HepG2 (cell line): Measurements from ENCODE around the gene IQCN. TPM values are rescaled to one million over a fixed set of nuclear protein-coding genes. Genes with fewer than 3 reads are reported as not detected.

Experiments used
- microRNA-seq: library from miRNA; unstranded; fragments of <30 nt; microRNA quantifications from one replicate; pipeline ENCODE4, GENCODE V29; 2020
- polyA plus RNA-seq, 8 experiments: library from polyadenylated mRNA; depleted of rRNA in 3 of 8; stranded (reverse) in 7 of 8; unstranded in 1 of 8; fragments of >200 nt; fragmentation: Illumina TruSeq in 4 of 8; extraction: Trizol in 4 of 8; gene quantifications; 2 replicates each; pipeline versions ENCODE4 v1.2.1 to v1.2.3, GENCODE V29; 2011 to 2016; ENCODE audit warnings: low read depth in 4 of 8, missing spikeins in 1 of 8, mixed read lengths in 1 of 8; ENCODE audit not compliant: insufficient read depth in 1 of 8
- small RNA-seq, 3 experiments: library from RNA; depleted of rRNA; stranded (forward); fragments of <200 nt; gene quantifications; one replicate each; pipeline ENCODE3, GENCODE V24; 2012; ENCODE audit warnings: low read depth in 2 of 3, low replicate concordance in 1 of 3; ENCODE audit not compliant: insufficient read length in 3 of 3, insufficient read depth in 2 of 3
- total RNA-seq, 5 experiments: library from RNA; depleted of rRNA; stranded (reverse); fragments of >200 nt; fragmentation: Illumina TruSeq; extraction: Trizol; gene quantifications; 2 replicates each; pipeline ENCODE4 v1.2.3, GENCODE V29; 2016; ENCODE audit warnings: low read depth in 1 of 5

Gene IQCN
- total and polyA plus RNA-seq, 2 of the 13 experiments (the other 11 are each of a cell fraction or from before 2014, with no cell fraction given) = 0.04 to 0.18 TPM

Small RNA genes lying within 50 kb of the gene (microRNA-seq; reads per million reads assigned to microRNA genes)
- 3.1 reads per million, percentile 20 among the genes with 10 or more reads in this experiment for gene MIR3188

Small RNA genes lying within 50 kb of the gene (small RNA-seq; reads per million reads assigned to genes)
- 0 reads per million in 3 experiments for gene MIR3188
- gene RPL39P38 = 0 reads per million in 3 experiments

Other genes starting within 250 kb of the IQCN start
- 0.04 TPM in 1 of 2 replicates, not detected in the other for gene IL12RB1, start 187.5 kb downstream of the IQCN start, total RNA-seq (2016; rRNA removed; fragmentation: Illumina TruSeq; extraction: Trizol)
- gene IL12RB1, start 187.5 kb downstream of the IQCN start, polyA plus RNA-seq (2011; rRNA removed) = 0.03 and 0.13 TPM in 2 replicates
- 4.1 and 4.5 TPM in 2 replicates for gene MAST3, start 176.7 kb downstream of the IQCN start, total RNA-seq (2016; rRNA removed; fragmentation: Illumina TruSeq; extraction: Trizol)
- gene MAST3, start 176.7 kb downstream of the IQCN start, polyA plus RNA-seq (2011; rRNA removed) = 4.6 and 6.0 TPM in 2 replicates
- 15.8 and 25.3 TPM in 2 replicates for gene PIK3R2, start 121.3 kb downstream of the IQCN start, total RNA-seq (2016; rRNA removed; fragmentation: Illumina TruSeq; extraction: Trizol)
- 18.6 and 27.2 TPM in 2 replicates for gene PIK3R2, start 121.3 kb downstream of the IQCN start, polyA plus RNA-seq (2011; rRNA removed)
- gene IFI30, start 100.6 kb downstream of the IQCN start, total RNA-seq (2016; rRNA removed; fragmentation: Illumina TruSeq; extraction: Trizol) = 41.2 and 79.4 TPM in 2 replicates
- 24.7 and 25.0 TPM in 2 replicates for gene IFI30, start 100.6 kb downstream of the IQCN start, polyA plus RNA-seq (2011; rRNA removed)
- 13.0 and 16.7 TPM in 2 replicates for gene MPV17L2, start 81.2 kb downstream of the IQCN start, total RNA-seq (2016; rRNA removed; fragmentation: Illumina TruSeq; extraction: Trizol)
- 12.4 and 13.6 TPM in 2 replicates for gene MPV17L2, start 81.2 kb downstream of the IQCN start, polyA plus RNA-seq (2011; rRNA removed)
- gene RAB3A, start 70.4 kb downstream of the IQCN start, total RNA-seq (2016; rRNA removed; fragmentation: Illumina TruSeq; extraction: Trizol) = 0.53 and 0.58 TPM in 2 replicates
- 0.95 and 0.98 TPM in 2 replicates for gene RAB3A, start 70.4 kb downstream of the IQCN start, polyA plus RNA-seq (2011; rRNA removed)
- 0.90 and 1.4 TPM in 2 replicates for gene PDE4C, start 48.0 kb downstream of the IQCN start, total RNA-seq (2016; rRNA removed; fragmentation: Illumina TruSeq; extraction: Trizol)
- 14.0 and 17.9 TPM in 2 replicates for gene PDE4C, start 48.0 kb downstream of the IQCN start, polyA plus RNA-seq (2011; rRNA removed)
- 31.8 and 41.2 TPM in 2 replicates for gene JUND, start 7.2 kb upstream of the IQCN start, total RNA-seq (2016; rRNA removed; fragmentation: Illumina TruSeq; extraction: Trizol)
- 59.8 and 124 TPM in 2 replicates for gene JUND, start 7.2 kb upstream of the IQCN start, polyA plus RNA-seq (2011; rRNA removed)
- gene LSM4, start 48.6 kb upstream of the IQCN start, total RNA-seq (2016; rRNA removed; fragmentation: Illumina TruSeq; extraction: Trizol) = 166 and 188 TPM in 2 replicates
- 65.8 and 66.8 TPM in 2 replicates for gene LSM4, start 48.6 kb upstream of the IQCN start, polyA plus RNA-seq (2011; rRNA removed)
- gene PGPEP1, start 66.1 kb upstream of the IQCN start, total RNA-seq (2016; rRNA removed; fragmentation: Illumina TruSeq; extraction: Trizol) = 56.6 and 57.7 TPM in 2 replicates
- 53.1 and 64.3 TPM in 2 replicates for gene PGPEP1, start 66.1 kb upstream of the IQCN start, polyA plus RNA-seq (2011; rRNA removed)
- gene GDF15, start 111.7 kb upstream of the IQCN start, total RNA-seq (2016; rRNA removed; fragmentation: Illumina TruSeq; extraction: Trizol) = 43.0 and 146 TPM in 2 replicates
- 422 and 537 TPM in 2 replicates for gene GDF15, start 111.7 kb upstream of the IQCN start, polyA plus RNA-seq (2011; rRNA removed)
- 0.13 TPM in 1 of 2 replicates, not detected in the other for gene LRRC25, start 123.2 kb upstream of the IQCN start, total RNA-seq (2016; rRNA removed; fragmentation: Illumina TruSeq; extraction: Trizol)
- 0.53 and 0.85 TPM in 2 replicates for gene LRRC25, start 123.2 kb upstream of the IQCN start, polyA plus RNA-seq (2011; rRNA removed)
- gene SSBP4, start 144.9 kb upstream of the IQCN start, total RNA-seq (2016; rRNA removed; fragmentation: Illumina TruSeq; extraction: Trizol) = 19.3 and 39.5 TPM in 2 replicates
- 20.8 and 33.4 TPM in 2 replicates for gene SSBP4, start 144.9 kb upstream of the IQCN start, polyA plus RNA-seq (2011; rRNA removed)
- gene ISYNA1, start 163.7 kb upstream of the IQCN start, total RNA-seq (2016; rRNA removed; fragmentation: Illumina TruSeq; extraction: Trizol) = 29.4 and 48.5 TPM in 2 replicates
- 29.6 and 36.5 TPM in 2 replicates for gene ISYNA1, start 163.7 kb upstream of the IQCN start, polyA plus RNA-seq (2011; rRNA removed)
- 3.2 and 3.7 TPM in 2 replicates for gene ELL, start 247.6 kb upstream of the IQCN start, total RNA-seq (2016; rRNA removed; fragmentation: Illumina TruSeq; extraction: Trizol)
- 5.4 and 5.8 TPM in 2 replicates for gene ELL, start 247.6 kb upstream of the IQCN start, polyA plus RNA-seq (2011; rRNA removed)